Left ventricle myocardium inferior (tissue), 1 donor: ENCODE data around the gene CA5B. TPM values are rescaled to one million over a fixed set of nuclear protein-coding genes. Genes with fewer than 3 reads are reported as not detected.
A peak's percentile ranks its signal among the peaks of the same experiment; 100 is the strongest.

Source experiments
- DNase-seq: peaks from one replicate; pipeline ENCODE4 v3.0.0-alpha.2; 2020
- H3K27ac ChIP-seq: fragments of 200-600 bp; replicated peaks from 2 replicates; pipeline ENCODE4 v1.8.0; 2021
- H3K27me3 ChIP-seq: fragments of 200-600 bp; 2 replicates; pipeline ENCODE4 v1.8.0; 2021; ENCODE audit warnings: low read depth
- H3K36me3 ChIP-seq: fragments of 200-600 bp; 2 replicates; pipeline ENCODE4 v1.8.0; 2021
- H3K4me1 ChIP-seq: fragments of 200-600 bp; 2 replicates; pipeline ENCODE4 v1.8.0; 2021
- H3K4me3 ChIP-seq: fragments of 200-600 bp; 2 replicates; pipeline ENCODE4 v1.8.0; 2021; ENCODE audit warnings: mild to moderate bottlenecking, moderate library complexity
- H3K9me3 ChIP-seq: fragments of 200-600 bp; replicated peaks from 2 replicates; pipeline ENCODE4 v1.8.0; 2021
- intact Hi-C: fragments of 100-400 bp; cut with micrococcal nuclease; formaldehyde crosslinking; loops from one replicate; pipeline ENCODE4 v1.11.0; 2022
- total RNA-seq: library from RNA; stranded (reverse); fragmentation: NEBNext Ultra II Directional; extraction: Animal tissue kit (Norgen Biotek cat#: 25700); gene quantifications from one replicate; pipeline ENCODE4 v1.2.1, GENCODE V29; 2021
- TF ChIP-seq, protein P1 (sequence below): fragments of 200-600 bp; IDR thresholded peaks from 2 replicates; pipeline ENCODE4 v1.8.0; 2021; ENCODE audit warnings: antibody characterized with exemption, mild to moderate bottlenecking, borderline replicate concordance
- donor health status: DM: no; HTN: yes; CAD: no; lungs with severe emphysema.

CA5B gene
- total RNA-seq, 1 donor from 2014 or later = 3.2 TPM

DNA sequence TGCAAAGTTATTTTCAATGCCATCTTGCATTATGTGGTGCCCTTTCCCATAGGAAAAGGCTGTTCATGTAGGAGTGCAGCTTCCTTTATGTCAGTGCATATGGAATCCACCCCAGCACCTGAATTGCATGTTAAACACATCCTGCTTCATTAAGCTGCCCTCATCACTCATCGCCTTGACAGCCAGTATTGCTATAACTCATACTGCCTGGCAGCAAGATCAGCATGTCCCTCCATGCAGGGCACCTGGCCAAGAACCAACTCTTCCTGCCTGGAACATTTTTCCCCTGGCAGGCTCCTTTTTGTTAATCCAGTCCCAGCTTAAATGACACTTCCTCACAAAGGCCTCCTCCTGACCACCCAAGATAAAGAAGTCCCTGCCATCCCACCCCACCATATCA, 23.5 kb upstream of the CA5B start:
- TF ChIP-seq, protein P1, sequence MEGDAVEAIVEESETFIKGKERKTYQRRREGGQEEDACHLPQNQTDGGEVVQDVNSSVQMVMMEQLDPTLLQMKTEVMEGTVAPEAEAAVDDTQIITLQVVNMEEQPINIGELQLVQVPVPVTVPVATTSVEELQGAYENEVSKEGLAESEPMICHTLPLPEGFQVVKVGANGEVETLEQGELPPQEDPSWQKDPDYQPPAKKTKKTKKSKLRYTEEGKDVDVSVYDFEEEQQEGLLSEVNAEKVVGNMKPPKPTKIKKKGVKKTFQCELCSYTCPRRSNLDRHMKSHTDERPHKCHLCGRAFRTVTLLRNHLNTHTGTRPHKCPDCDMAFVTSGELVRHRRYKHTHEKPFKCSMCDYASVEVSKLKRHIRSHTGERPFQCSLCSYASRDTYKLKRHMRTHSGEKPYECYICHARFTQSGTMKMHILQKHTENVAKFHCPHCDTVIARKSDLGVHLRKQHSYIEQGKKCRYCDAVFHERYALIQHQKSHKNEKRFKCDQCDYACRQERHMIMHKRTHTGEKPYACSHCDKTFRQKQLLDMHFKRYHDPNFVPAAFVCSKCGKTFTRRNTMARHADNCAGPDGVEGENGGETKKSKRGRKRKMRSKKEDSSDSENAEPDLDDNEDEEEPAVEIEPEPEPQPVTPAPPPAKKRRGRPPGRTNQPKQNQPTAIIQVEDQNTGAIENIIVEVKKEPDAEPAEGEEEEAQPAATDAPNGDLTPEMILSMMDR = no peak
- no peak overlapping the region for H3K4me3 ChIP-seq
- H3K27ac ChIP-seq = peak overlapping the region; percentile 53
- H3K36me3 ChIP-seq = no peaks in the 10 kb centered on the region
- DNase-seq = peak; percentile 34
- H3K9me3 ChIP-seq = no peaks in the 10 kb centered on the region
- H3K27me3 ChIP-seq = no peaks in the 10 kb centered on the region
- intact Hi-C loops = no loop called here
- H3K4me1 ChIP-seq = peaks cover 4% of the 10 kb centered on the region

DNA sequence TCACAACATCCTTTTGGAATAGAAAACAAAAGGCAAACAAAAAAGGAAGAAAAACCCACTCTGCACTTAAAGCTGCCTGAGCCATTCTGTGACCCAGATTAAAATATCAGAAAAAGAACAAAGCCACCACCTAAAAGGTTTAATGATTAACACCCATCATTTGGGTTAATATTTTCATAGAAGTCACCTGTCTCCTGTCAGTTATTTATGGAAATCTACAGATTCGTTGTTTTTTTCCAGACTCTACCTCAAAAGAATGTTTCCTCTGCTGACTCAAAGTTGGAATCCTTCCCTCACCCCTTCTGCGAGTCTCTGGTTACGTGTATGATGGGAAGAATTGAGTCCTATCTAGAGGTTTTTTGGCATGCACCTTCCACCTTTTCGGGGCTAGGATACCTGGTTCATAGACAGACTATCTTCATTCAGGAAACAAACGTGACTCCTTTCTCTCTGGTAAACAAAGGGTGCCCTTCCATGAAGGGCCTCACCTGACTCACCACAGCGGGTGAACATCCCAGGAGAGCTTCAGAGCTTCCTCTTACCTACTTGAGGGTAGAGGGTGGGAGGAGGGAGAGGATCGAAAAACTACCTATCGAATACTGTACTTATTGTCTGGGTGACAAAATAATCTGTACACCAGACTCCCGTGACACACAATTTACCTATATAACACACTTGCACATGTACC, 19.6 kb upstream of the CA5B start:
- no peaks in the 10 kb centered on the region for H3K36me3 ChIP-seq
- peaks cover 4% of the 10 kb centered on the region for H3K4me1 ChIP-seq
- TF ChIP-seq, protein P1 = no peak
- no peak for DNase-seq
- no peaks in the 10 kb centered on the region for H3K9me3 ChIP-seq
- no peak overlapping the region for H3K4me3 ChIP-seq
- no peak overlapping the region for H3K27ac ChIP-seq
- no peaks in the 10 kb centered on the region for H3K27me3 ChIP-seq
- intact Hi-C loops = no loop called here

DNA sequence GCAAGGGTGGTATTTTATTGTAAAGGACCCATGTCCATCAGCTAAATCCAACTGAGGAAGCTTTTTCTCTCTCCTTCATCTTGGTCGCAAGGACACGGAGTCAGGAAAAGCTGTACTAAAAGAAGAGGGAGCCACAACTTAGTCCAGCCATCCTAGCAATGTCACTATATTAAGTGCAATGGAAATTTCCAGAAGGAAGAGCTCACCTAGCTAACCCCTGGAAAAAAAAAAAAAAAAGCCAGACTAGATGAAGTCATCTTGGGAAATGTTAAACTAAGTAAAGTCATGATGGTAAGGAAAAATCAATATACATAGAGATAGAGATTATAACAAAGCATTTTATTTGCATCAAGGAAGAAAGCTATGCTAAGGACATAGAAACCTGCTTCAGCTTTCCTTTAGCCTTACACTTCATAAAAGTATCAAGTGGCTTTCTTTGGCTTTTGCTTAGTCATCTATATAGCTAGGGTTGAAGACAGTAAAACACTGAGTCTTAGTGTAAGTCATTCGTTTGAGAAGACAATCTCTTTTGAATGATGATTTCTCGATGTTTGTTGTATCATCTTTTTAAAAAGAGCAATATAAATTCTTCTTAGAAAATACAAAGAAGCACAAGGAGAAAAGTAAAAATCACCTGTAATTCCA, 18.6 kb upstream of the CA5B start:
- TF ChIP-seq, protein P1 = no peak
- Histone ChIP-seq H3K27me3 (no peaks in the 10 kb centered on the region), H3K36me3 (no peaks in the 10 kb centered on the region), H3K9me3 (no peaks in the 10 kb centered on the region), H3K27ac (no peak overlapping the region), H3K4me3 (no peak overlapping the region), H3K4me1 (peaks cover under 1% of the 10 kb centered on the region)
- intact Hi-C loops = no loop called here
- no peak for DNase-seq

DNA sequence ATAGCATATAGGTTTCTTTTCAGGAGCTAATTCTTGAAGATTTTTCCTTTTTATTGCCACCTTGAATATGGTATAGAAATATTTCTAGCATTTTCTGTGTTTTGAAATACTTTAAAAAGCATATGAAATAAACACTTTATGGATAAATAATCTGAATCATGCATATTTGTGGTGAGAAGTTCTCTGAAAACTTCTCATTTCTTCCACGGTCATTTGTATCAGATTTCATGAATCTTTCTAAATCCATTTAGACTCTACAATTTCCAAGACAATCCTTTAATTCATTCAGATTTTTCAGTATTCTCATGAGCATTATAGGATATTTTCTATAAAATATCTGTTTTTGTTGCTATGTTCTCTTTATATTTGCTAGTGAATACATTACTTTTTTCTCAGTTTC, 16.2 kb upstream of the CA5B start:
- no peaks in the 10 kb centered on the region for H3K4me1 ChIP-seq
- no peak overlapping the region for H3K27ac ChIP-seq
- no peaks in the 10 kb centered on the region for H3K36me3 ChIP-seq
- intact Hi-C loops = no loop called here
- no peaks in the 10 kb centered on the region for H3K27me3 ChIP-seq
- no peak overlapping the region for H3K4me3 ChIP-seq
- no peaks in the 10 kb centered on the region for H3K9me3 ChIP-seq
- no peak for DNase-seq
- TF ChIP-seq, protein P1 = no peak

DNA sequence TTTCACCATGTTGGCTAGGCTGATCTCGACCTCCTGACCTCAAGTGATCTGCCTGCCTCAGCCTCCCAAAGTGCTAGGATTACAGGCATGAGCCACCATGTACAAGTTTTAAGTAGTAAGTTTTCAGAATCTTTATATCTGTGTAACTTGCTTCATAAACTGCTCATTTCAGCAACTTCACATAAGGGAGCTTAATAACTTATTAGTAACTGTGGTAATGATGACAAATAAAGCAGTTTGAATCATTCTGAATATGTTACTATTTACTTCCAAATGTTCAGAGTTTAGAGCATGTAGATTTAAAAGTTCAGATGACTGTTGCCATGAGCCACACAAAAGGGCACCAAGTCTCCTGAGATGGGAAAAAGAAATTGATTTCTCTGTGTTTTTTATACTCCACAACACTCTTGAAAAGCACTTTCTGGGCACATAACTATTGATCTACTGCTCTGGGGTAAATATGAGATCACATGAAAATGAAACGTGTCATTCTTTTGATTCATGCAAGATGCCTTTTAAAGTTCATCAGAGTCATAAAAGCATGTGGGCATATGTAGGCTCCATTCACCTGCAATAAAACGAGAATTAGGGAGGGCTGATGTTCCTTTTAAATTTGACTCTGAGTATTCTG, 14.1 kb upstream of the CA5B start:
- TF ChIP-seq, protein P1 = no peak
- DNase-seq = no peak
- no peaks in the 10 kb centered on the region for H3K27me3 ChIP-seq
- no peak overlapping the region for H3K27ac ChIP-seq
- no peaks in the 10 kb centered on the region for H3K36me3 ChIP-seq
- no peak overlapping the region for H3K4me3 ChIP-seq
- H3K9me3 ChIP-seq = no peaks in the 10 kb centered on the region
- H3K4me1 ChIP-seq = no peaks in the 10 kb centered on the region
- intact Hi-C loops = no loop called here
